ENCODE results near the gene MMAA.
"Not testable (repeated sequence)": the region's sequence is repeated elsewhere in the genome, so short reads cannot be mapped to it uniquely, and the experiment has no call there.

The MMAA gene

DNA sequence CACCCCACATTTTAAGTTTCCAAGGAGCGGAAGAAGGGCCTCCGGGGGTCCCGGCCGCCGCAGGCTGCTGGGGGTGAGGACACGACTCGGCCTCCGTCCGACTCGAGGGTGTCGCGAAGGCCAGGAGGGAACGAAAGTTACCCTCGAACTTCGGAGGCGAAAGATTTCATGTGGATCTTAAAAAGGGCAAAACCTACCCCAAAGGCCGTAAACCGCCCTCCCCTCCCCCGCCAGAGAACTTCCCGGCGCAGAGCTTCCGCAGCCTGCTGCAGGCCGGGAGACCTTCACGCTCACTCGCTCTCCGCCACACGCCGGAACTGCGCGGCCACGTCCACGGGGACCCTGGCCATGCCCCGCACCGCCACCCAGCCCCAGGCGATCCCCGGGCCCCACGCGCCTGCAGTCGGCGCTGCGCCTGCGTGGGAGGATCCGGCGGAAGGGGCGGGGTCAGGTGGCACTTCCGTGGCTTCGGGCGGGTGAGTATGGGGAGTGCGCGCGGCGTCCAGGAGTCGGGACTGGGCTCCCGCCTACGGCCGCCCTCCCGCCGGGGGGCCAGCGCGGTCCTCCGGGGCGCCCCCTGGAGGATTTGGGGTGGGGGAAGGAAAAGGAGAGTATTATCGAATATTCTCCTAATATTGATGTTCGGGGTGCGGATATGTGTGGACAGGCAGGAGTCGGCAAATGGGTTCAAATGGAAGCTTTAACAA, at the start of gene MMAA:
MMAA (plus strand) TSS at position 454 of the 707 bp plus-strand sequence. CDS start 19,755 bp downstream, outside the sequence.
- TF ChIP-seq ZFX (IDR thresholded peaks at IDR 0.05; ENCODE audit: borderline replicate concordance): no peak
- TF ChIP-seq, protein P1, sequence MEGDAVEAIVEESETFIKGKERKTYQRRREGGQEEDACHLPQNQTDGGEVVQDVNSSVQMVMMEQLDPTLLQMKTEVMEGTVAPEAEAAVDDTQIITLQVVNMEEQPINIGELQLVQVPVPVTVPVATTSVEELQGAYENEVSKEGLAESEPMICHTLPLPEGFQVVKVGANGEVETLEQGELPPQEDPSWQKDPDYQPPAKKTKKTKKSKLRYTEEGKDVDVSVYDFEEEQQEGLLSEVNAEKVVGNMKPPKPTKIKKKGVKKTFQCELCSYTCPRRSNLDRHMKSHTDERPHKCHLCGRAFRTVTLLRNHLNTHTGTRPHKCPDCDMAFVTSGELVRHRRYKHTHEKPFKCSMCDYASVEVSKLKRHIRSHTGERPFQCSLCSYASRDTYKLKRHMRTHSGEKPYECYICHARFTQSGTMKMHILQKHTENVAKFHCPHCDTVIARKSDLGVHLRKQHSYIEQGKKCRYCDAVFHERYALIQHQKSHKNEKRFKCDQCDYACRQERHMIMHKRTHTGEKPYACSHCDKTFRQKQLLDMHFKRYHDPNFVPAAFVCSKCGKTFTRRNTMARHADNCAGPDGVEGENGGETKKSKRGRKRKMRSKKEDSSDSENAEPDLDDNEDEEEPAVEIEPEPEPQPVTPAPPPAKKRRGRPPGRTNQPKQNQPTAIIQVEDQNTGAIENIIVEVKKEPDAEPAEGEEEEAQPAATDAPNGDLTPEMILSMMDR (IDR thresholded peaks at IDR 0.05): peak; percentile 74
- peak within 1 kb of the TSS; percentile 95 for H3K27ac ChIP-seq

DNA sequence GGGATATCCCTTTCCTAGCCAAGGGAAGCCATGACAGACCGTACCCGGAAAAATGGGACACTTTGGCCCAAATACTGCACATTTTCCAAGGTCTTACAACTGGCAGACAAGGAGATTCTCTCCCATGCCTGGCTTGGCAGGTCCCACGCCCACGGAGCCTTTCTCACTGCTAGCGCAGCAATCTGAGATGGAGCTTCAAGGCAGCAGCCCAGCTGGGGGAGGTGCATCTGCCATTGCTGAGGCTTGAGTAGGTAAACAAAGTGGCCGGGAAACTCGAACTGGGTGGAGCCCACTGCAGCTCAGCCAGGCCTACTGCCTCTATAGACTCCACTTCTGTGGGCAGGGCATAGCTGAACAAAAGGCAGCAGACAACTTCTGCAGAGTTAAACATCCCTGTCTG, 44.6 kb upstream of the MMAA start:
- H3K27ac ChIP-seq: not testable (repeated sequence)

DNA sequence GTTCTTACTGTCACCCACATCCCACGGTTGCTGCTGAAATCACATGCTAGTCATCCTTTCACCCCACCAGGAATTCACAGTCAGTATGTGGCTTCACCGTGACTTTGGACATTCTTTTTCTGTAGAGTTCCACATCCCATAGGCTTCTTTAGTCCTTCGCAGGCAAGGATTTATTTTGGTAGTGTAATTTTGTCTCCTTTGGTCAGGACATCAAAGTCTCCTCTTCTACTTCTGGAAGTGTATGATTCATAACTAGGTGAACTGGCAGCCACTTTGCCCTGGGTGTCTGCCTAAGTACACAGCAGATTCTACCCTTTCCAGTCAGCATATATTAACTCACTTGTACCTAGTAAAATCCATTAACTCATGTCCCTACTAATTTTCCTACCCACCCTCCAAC, 38.3 kb upstream of the MMAA start:
- H3K27ac ChIP-seq: no peak overlapping the region
- no peak for TF ChIP-seq ZFX (IDR thresholded peaks at IDR 0.05; ENCODE audit: borderline replicate concordance)
- TF ChIP-seq, protein P1 (IDR thresholded peaks at IDR 0.05): no peak

DNA sequence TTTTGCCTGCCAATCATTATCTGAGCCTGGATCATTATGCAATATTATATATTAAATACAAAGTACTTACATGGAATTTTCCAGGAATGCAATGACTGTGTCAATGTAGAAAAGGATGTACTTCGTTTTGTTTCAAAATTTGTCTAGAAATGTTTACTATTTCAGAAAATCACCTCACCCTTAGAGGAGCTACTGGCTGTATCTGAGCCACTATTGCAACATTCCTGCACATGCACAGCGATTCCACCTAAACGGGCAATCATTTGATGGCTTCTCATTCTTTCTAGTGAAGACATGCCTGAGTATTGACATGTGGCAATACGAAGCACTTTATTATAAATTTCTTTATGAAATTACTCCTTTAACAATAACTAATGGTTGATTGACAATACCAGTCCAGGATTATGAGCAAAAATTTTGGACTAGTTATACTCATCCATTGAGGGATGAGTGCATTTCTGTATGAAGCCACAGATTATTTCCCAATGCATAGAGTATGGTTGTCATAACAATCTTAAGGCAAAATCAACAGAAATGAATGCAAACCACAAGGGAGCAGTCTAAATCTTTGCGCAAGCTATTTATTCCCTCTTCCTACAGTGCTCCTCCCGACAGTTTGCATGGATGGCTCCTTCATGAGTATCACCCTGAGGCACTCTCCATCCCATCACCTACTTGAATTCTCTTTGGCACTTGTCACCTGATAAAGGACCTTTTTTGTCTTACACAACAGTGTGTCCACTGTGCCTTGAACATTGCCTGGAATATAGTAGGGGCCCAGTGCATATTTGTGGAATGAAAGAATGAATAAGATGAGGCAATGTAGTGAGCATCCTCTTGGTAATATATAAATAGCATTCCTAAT, 35.8 kb upstream of the MMAA start:
- TF ChIP-seq, protein P1 (IDR thresholded peaks at IDR 0.05): no peak
- TF ChIP-seq ZFX (IDR thresholded peaks at IDR 0.05; ENCODE audit: borderline replicate concordance): no peak
- no peak overlapping the region for H3K27ac ChIP-seq

DNA sequence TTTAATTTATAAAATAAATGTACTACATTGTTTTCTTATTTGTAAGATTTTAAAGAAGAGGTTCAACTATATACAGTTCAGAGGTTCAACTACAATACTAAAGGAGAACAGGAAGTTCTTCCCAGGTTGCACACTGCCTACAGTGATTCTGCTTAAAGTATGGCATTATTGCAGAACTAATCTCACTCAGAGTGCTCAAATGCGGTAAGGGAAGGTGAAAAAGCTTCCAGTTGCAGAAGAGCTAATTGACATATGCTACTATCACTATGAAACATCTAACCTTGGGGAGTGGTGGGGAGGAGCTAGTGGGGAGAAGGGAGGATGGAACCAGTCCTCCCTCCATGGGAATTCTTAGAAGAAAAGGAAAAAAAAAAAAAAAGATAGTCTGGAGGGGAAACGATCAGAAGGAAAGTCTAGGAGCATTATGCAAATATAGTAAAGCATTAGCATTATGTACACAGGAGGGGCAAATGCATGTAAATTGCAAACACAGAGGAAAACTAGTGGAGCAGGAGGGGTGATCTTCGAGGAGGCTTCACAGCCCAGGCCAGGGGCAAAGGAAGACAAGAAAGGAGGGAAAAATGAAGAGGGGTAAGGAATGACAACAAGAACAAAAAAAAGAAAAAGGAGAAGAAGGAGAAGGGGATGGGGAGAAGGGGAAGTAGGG, 32.0 kb upstream of the MMAA start:
- no peak for TF ChIP-seq ZFX (IDR thresholded peaks at IDR 0.05; ENCODE audit: borderline replicate concordance)
- TF ChIP-seq, protein P1 (IDR thresholded peaks at IDR 0.05): no peak
- no peak overlapping the region for H3K27ac ChIP-seq

DNA sequence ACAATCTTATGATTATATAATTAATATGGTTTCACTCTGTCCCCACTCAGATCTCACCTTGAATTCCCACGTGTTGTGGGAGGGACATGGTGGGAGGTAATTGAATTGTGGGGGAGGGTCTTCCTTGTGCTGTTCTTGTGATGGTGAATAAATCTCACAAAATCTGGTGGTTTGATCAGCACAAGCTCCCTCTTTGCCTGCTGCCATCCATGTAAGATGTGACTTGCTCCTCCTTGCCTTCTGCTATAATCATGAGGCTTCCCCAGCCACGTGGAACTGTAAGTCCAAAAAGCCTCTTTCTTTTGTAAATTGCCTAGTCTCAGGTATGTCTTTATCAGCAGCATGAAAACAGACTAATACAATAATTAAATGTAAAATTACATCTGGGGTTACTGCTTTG, 29.8 kb upstream of the MMAA start:
- peak overlapping the region; percentile 39 for H3K27ac ChIP-seq

DNA sequence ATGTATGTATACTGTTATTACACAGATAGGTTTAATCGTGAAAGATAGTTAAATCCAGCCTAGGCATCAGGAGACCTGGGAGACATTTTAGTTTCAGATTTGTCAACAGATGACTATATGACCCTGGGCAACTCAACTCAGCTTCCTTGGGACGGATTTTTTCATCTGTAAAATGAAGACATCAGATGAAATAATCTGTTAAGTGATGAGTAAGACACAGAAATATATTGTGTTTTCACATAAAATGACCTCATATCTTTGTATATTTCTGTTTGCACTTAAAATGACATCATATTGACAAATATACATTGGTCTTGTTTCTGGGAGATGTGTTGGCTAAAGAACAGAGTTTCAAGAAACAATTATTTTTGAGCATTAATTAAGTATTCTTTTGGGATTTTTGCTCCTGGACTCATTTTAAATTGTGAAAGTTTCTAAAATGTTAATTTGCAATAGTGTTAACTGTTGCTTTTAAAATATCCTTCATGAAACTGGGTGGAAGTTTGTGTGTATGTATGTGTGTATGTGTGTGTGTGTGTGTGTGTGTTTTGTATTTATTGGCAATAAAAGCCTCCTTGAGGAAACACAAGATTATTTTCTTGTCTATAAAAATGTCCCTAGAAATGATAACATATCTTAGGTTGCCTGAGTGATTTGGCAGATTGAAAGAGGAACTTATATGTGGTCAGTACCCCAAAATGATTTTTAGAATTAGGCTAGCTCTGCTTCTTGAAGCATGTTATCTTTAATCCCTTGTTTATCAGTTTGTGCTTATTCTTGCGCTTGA, 29.1 kb upstream of the MMAA start:
- no peak for TF ChIP-seq ZFX (IDR thresholded peaks at IDR 0.05; ENCODE audit: borderline replicate concordance)
- TF ChIP-seq, protein P1 (IDR thresholded peaks at IDR 0.05): no peak
- H3K27ac ChIP-seq: peak overlapping the region; percentile 39

Measured in 22Rv1 (cell line).